ENCODE results near the gene ENG. TPM values are rescaled to one million over a fixed set of nuclear protein-coding genes. Genes with fewer than 3 reads are reported as not detected.

ENG gene
- total RNA-seq, 1 donor from 2014 or later: 322 TPM

- no peaks in the 10 kb centered on the region for H3K27me3 ChIP-seq
- no peak for TF ChIP-seq CTCF (IDR thresholded peaks at IDR 0.05)
- no peak overlapping the region for H3K4me3 ChIP-seq
- ATAC-seq (no peak), DNase-seq (no peak)
- H3K9me3 ChIP-seq: no peaks in the 10 kb centered on the region
- H3K4me1 ChIP-seq: peaks cover 37% of the 10 kb centered on the region
- intact Hi-C loops (cut with DNase I): no loop called here
- peak overlapping the region; percentile 30 for H3K27ac ChIP-seq
- H3K36me3 ChIP-seq: peaks cover 21% of the 10 kb centered on the region
Observed at GRCh38 chr9:127865645-127866464, 11.4 kb upstream of the ENG start.

- H3K4me3 ChIP-seq: no peak overlapping the region
- TF ChIP-seq CTCF (IDR thresholded peaks at IDR 0.05): no peak
- ATAC-seq (no peak), DNase-seq (no peak)
- H3K4me1 ChIP-seq: peaks cover 43% of the 10 kb centered on the region
- H3K27me3 ChIP-seq: no peaks in the 10 kb centered on the region
- H3K27ac ChIP-seq: peak overlapping the region; percentile 85
- peaks cover 16% of the 10 kb centered on the region for H3K36me3 ChIP-seq
- intact Hi-C loops (cut with DNase I): no loop called here
- H3K9me3 ChIP-seq: no peaks in the 10 kb centered on the region
Observed at GRCh38 chr9:127863191-127863621, 8.7 kb upstream of the ENG start.

- intact Hi-C loops (cut with DNase I): no loop called here
- peak; percentile 90 for ATAC-seq
Observed at GRCh38 chr9:127862075-127863011, 7.9 kb upstream of the ENG start.

GRCh38 chr9:127860779-127861178 lies 6.3 kb upstream of the ENG start:
- no peak overlapping the region for H3K27ac ChIP-seq
- ATAC-seq (no peak), DNase-seq (no peak)
- intact Hi-C loops (cut with DNase I): no loop called here
- H3K9me3 ChIP-seq: no peaks in the 10 kb centered on the region
- no peak for TF ChIP-seq CTCF (IDR thresholded peaks at IDR 0.05)
- peaks cover 58% of the 10 kb centered on the region for H3K4me1 ChIP-seq
- H3K27me3 ChIP-seq: no peaks in the 10 kb centered on the region
- H3K4me3 ChIP-seq: no peak overlapping the region
- H3K36me3 ChIP-seq: peaks cover under 1% of the 10 kb centered on the region

More at GRCh38 chr9:127862075-127863011, 7.9 kb upstream of the ENG start:
- Histone ChIP-seq H3K27ac (peak overlapping the region; percentile 85), H3K9me3 (no peaks in the 10 kb centered on the region), H3K27me3 (no peaks in the 10 kb centered on the region), H3K36me3 (peaks cover 10% of the 10 kb centered on the region), H3K4me3 (no peak overlapping the region), H3K4me1 (peaks cover 52% of the 10 kb centered on the region)
- DNase-seq: peak; percentile 94
- TF ChIP-seq CTCF (IDR thresholded peaks at IDR 0.05): no peak

- Histone ChIP-seq H3K4me3 (no peak overlapping the region), H3K4me1 (peaks cover 63% of the 10 kb centered on the region), H3K27ac (no peak overlapping the region), H3K9me3 (no peaks in the 10 kb centered on the region), H3K27me3 (no peaks in the 10 kb centered on the region), H3K36me3 (no peaks in the 10 kb centered on the region)
- DNase-seq (no peak), ATAC-seq (no peak)
- intact Hi-C loops (cut with DNase I): no loop called here
- TF ChIP-seq CTCF (IDR thresholded peaks at IDR 0.05): no peak
Observed at GRCh38 chr9:127860260-127860659, 5.8 kb upstream of the ENG start.

All from upper lobe of right lung (tissue), 1 donor.